ENCODE results near the gene PPP2R5C. TPM values are rescaled to one million over a fixed set of nuclear protein-coding genes. Genes with fewer than 3 reads are reported as not detected.

The PPP2R5C gene
- total RNA-seq, 1 experiment from 2014 or later: 89.9 TPM

- TF ChIP-seq ERG (CRISPR knock-in tag; IDR thresholded peaks at IDR 0.05) (no peak), FOXK1 (CRISPR knock-in tag; IDR thresholded peaks at IDR 0.05) (no peak), NR3C1 (CRISPR knock-in tag; conservative IDR thresholded peaks at IDR 0.05; ENCODE audit: low read depth) (no peak), ZNF512 (CRISPR knock-in tag; IDR thresholded peaks at IDR 0.05; ENCODE audit: borderline replicate concordance) (no peak), EMX1 (CRISPR knock-in tag; IDR thresholded peaks at IDR 0.05) (no peak), CDX4 (CRISPR knock-in tag; IDR thresholded peaks at IDR 0.05; ENCODE audit: borderline replicate concordance) (no peak), PRDM15 (CRISPR knock-in tag; IDR thresholded peaks at IDR 0.05) (no peak), OVOL2 (CRISPR knock-in tag; IDR thresholded peaks at IDR 0.05; ENCODE audit: borderline replicate concordance) (no peak)
These were observed 21.9 kb upstream of the PPP2R5C start (continued) for GRCh38 chr14:101739446-101740141.

- ChIA-PET POLR2A (no interaction called here), CTCF (no interaction called here)
- no peak for ATAC-seq
These were observed 20.5 kb upstream of the PPP2R5C start for GRCh38 chr14:101740981-101741380.

More at GRCh38 chr14:101740981-101741380, 20.5 kb upstream of the PPP2R5C start:
- Mint-ChIP-seq H3K27me3 (ENCODE audit: low read depth) (peaks cover 52% of the 10 kb centered on the region), H3K27ac (no peak overlapping the region), H3K36me3 (peaks cover 21% of the 10 kb centered on the region), H3K9me3 (peaks cover 45% of the 10 kb centered on the region), H3K4me1 (no peaks in the 10 kb centered on the region), H3K4me3 (no peak overlapping the region)
- TF ChIP-seq GRHL2 (CRISPR knock-in tag; IDR thresholded peaks at IDR 0.05; ENCODE audit: insufficient replicate concordance, severe bottlenecking) (no peak), ZNF512 (CRISPR knock-in tag; IDR thresholded peaks at IDR 0.05; ENCODE audit: borderline replicate concordance) (no peak), ZNF219 (CRISPR knock-in tag; IDR thresholded peaks at IDR 0.05; ENCODE audit: borderline replicate concordance) (no peak), HMGA2 (CRISPR knock-in tag; IDR thresholded peaks at IDR 0.05) (no peak), TEAD4 (CRISPR knock-in tag; IDR thresholded peaks at IDR 0.05) (no peak), AR (CRISPR knock-in tag; IDR thresholded peaks at IDR 0.05) (no peak), MYBL2 (CRISPR knock-in tag; IDR thresholded peaks at IDR 0.05) (no peak), ZNF317 (CRISPR knock-in tag; IDR thresholded peaks at IDR 0.05; ENCODE audit: borderline replicate concordance, low read depth) (no peak), ELF4 (CRISPR knock-in tag; IDR thresholded peaks at IDR 0.05; ENCODE audit: low read depth) (no peak)
- DNase-seq (ENCODE audit: low spot score): no peak

All from WTC11 (cell line).